Stimulated activated CD8-positive, alpha-beta memory T cell treated with anti-CD3 and anti-CD28 coated beads, Interleukin-15, amount 100 ng/mL, for 48 hours (primary cell): ENCODE measurements around the gene ARHGEF40.

Experiments used
- DNase-seq, 2 donors: peaks; one replicate each; pipeline ENCODE4 v3.0.0-alpha.2; 2020; ENCODE audit warnings: low read depth in 2 of 2

Gene ARHGEF40

DNA sequence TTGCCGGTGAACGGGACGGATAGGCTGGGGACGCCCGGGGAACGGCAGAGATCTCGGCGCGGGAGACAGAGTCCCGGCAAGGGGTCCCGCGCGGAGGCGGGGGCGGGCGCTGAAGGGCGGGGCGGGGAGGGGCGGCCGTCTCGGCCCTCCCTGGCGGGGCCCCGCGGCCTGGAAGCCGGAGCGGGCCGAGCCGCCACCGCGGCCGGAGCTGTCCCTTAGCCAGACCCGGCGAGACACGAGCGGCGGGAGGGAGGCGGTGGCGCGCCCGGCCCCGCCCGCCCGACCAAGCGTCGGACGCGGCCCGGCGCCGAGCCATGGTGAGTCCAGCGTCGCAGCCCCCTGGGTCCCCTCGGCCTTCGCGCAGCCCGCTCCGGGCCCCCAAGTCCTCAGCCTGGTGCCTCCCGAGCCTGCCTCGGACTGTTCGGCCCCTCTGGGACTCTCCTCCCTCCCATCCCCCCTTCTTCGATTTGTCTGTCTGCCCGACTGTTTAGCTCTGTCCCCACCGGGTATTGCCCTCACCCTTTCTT lies at the start of gene ARHGEF40:
ARHGEF40 (plus strand) TSS at position 222 of the 527 bp plus-strand sequence; CDS start at position 315, 93 bp downstream.
- no peak for DNase-seq

DNA sequence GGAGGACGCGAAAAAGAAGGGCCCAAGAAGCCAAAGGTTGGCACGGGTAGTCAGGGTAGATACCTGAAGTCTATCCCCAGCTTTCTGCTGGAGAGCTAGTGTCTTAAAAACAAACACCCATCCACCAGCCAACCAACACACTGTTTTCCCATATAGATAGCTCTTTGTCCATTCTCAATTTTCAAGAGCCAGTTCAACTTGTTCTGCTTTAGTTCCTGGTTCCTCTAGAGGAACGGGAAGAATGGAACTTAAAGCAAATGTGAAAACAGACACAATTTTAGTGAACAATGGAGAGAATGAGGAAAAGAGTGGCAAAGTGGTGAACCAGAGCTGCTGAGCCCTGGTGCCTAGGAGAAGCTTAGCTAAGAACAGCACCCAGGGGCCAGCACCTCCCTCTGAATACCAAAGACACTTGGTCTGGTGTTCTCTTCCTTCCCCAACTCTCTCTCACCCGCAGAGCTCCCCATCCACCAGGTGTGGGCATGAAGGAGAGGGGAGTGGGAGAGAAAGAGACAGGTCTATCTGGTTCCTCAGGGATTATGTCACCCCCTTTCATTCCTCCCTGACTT lies 49.0 kb upstream of the ARHGEF40 start:
- DNase-seq = no peak

DNA sequence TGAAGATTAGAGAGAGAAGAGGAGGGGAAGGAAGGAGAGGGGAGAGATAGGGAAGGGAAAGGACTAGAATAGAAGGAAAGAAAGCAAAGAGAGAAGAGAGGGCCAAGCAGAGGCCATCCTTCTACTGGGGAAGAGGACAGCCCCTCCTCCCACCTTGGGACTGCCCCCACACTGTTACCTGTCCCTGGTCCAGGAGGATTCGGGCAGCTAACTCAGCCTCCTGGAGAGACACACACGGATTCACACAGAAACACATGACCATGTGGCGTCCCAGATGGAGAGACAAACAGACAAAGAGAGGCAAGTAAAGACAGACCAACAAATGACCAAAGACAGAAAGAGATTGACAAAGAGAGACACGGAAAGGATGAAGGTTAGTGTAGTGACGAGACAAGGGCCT lies 47.4 kb upstream of the ARHGEF40 start:
- DNase-seq = no peak

DNA sequence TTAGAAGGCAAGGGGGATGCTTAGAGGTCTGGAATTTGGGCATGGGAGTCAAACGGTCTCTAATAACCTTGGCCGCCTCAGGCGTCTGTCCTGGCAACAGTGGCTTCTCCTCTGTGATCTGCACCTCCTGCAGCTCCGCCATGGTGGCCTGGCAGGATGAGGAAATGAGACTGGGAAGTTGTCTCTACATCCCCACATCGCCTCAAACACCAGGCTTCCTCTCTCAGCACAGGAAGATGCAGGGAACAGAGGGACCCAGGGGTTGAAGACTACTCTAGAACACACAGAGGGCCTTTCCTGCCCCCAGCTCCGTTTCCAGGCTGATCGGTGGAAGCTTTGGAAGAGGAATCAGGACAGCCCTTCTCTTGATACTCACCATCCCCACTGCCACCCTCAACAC lies 46.9 kb upstream of the ARHGEF40 start:
- no peak for DNase-seq

DNA sequence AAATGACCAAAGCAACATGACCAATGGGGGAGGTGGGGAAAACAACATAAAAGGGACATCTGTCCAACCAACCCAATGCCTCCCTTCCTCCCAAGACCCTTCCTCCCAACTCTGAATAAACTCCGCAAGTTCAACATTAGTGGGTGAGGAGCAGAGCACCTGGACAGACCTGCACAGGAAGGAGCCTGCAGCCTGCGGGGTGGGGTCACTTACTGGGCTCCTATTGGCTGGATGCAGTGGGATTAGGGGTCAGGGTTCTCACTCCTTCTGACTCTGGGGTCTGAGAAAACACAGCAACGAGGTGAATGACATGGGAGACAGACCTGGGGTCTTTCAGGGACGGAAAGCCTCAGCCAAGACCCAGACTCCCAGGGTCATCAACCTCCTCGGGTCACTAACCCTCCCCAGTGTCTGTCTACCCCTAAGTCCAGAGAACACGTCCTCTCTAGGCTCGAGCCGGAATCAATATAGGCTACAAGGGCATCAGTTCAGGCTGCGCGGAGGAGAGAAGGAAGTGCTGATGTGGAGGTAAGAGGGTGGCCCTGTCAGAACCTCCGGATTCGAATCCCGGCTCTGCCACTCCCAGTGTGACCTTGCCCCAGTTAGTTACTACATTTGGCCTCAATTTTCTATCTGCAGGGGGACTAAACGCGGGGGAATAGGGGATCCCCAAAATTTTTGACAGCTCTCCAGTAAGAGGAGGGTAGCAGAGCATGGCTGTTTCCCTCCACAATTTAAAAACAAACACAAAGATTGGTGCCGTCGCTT lies 46.1 kb upstream of the ARHGEF40 start:
- DNase-seq = no peak

DNA sequence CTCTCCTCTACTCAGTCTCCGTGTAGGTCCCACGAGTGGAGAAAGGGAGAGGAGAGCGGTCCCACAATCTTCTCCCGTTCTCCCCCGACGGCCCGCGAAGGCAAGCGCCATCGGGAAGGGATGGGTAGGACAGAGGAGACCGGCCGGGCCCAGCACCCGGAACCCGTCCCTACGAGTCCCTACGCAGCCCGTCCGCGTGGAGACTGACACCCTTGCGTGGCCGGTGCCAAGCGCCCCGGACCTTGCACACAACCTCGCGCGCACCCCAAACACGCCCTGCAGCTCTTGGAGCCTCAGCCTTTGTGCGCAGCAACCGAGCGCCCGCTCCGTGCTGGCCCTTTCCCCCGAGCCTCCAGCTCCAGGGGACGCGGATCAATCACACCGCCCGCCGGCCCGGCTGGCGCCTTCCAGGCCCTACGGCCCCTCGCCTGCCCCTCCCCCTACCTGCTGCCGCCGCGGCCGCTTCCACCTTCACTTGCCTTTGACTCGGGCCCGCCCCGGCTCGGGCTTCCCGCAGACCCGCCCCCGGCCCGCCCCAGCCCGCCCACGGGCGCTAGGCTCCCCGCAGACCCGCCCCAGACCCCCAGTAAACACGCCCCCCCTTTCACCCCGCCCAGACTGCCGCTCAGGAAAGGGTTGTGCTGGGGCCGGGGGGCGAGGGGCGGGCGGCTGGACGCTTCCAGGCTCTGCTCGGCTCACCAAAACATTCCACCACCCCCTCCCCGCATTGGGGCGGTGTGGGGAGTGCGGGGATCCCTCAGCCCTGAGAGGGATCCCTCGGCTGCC lies 45.3 kb upstream of the ARHGEF40 start, which contains the start of gene NDRG2:
NDRG2 (minus strand) TSS at position 477 of the 786 bp plus-strand sequence. CDS start 1,746 bp downstream, outside the sequence.
- peak; percentile 42 to 44 for DNase-seq

DNA sequence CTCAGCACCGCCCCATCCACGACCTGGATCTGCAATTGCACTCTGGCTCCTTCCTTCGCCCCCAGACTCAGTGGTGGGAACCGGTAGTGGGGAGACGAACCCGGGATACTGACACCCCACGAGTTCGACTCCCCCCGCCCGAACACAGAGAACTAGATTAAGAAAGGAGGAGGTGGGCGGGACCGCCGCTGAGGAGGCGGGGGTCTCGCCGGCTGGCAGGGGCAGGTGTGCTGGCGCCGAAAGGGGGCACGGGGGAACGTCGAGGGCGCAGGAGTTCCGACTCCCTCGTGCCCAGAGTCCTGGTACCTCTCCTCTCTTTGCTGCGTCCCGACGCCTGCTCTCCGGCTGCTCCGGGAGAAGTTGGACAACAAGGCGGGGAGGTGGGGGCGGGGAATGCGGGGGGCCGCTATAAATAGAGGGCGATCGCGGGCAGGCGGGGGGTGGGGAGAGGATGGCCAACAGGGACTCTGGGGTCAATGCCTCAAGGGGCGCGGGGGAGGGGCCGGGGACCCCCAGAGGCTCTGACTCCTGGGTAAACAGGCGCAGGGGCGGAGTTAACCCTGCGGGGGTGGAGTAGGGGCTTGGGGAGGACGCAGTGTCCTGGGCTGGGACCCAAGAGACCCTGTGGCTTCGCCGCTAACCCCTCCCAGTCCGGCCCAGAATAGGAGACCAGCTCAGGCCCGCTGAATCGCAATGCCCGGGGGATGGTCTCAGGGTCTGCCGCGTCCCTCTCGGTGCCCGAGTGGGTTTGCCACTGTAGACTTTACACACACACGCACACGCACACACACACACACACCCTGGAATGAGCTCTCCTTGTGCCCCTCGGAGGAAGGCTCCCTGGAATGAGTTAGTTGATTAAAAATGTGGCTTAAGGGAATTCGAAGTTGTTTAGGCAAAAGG lies 44.5 kb upstream of the ARHGEF40 start:
- no peak for DNase-seq

DNA sequence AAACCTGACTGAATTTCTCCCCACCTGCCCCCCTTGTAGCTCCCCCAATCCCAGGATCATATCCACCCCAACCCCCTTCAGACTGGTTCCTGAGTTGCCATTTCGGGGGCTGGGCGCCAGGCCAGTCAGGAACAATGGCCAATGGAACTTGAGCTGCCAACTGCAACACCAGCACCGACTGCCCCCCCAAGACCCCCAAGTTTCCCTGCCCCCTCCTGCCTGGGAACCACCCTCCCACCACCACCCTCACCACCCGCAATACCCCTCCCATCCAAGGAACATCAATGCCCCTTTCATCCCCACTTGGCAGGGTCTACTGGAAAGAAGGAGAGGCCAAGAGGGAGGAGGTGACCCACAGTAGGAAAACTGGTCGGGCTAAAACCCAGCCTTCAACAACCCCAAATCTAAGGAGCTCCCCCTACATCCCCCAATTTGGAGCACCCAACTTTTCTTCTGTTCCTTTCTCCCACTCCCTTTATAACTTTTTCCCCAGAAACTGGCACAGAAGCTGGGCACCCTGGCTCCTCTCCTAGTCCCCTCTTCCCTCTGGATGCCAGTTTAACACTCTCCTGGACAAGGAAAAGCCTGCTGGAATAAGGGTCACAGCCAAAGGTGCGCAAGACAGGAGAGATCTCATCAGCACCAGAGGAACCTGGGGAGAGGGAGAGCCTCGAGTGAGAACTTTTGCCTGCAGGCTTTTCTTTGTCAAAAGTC lies 43.7 kb upstream of the ARHGEF40 start:
- no peak for DNase-seq

DNA sequence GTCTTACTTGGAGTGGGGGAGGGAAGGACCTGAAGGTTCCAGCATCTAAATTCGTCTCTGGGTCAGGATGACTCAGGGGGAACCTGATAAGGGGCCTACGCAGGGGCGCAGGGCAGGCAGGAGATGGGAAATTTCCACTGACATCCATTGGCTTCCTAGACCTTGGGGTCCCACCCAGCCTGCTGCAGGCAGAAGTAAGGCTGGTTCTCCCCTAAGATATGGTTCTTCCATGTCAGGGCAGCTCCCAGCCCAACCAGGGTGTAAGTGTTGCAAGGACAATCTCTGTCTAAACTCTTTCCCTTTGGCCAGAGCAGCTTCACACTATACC lies 43.2 kb upstream of the ARHGEF40 start:
- DNase-seq = no peak

DNA sequence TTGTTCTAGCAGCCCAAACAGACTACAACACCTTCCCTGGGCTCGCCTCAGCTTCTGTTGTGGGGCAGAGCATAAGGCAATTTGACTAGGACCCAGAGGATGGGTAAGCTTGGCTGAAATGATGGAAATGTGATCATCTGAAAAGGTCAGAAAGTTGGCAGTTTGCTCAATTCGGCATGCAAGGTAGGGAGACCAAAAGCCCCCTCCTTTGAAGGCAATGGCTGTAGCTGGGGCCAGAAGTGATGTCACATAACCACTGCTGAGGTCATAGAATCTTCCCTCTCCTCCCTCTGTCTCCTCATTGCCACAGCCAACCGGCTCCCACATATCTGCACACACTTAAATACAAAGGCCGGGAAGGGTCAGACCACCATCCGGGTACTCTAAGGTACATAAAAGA lies 40.2 kb upstream of the ARHGEF40 start, which contains the start of gene TPPP2:
TPPP2 (plus strand) TSS at position 301 of the 400 bp plus-strand sequence. CDS start 365 bp downstream, outside the sequence.
- DNase-seq = no peak

DNA sequence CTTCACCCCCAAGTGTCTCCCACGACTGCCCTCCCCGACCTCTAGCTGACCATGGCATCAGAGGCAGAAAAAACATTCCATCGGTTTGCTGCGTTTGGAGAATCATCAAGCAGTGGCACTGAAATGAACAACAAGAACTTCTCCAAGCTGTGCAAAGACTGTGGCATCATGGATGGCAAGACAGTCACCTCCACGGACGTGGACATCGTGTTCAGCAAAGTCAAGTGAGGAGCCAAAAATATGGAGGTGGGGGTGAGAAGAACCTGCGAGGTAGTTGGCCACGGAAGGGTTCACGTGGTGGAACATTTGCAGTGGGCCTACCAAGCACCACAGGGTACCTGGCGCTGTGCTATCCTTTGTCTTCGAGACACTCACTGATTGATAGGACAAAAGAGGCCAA lies 39.6 kb upstream of the ARHGEF40 start:
- no peak for DNase-seq

DNA sequence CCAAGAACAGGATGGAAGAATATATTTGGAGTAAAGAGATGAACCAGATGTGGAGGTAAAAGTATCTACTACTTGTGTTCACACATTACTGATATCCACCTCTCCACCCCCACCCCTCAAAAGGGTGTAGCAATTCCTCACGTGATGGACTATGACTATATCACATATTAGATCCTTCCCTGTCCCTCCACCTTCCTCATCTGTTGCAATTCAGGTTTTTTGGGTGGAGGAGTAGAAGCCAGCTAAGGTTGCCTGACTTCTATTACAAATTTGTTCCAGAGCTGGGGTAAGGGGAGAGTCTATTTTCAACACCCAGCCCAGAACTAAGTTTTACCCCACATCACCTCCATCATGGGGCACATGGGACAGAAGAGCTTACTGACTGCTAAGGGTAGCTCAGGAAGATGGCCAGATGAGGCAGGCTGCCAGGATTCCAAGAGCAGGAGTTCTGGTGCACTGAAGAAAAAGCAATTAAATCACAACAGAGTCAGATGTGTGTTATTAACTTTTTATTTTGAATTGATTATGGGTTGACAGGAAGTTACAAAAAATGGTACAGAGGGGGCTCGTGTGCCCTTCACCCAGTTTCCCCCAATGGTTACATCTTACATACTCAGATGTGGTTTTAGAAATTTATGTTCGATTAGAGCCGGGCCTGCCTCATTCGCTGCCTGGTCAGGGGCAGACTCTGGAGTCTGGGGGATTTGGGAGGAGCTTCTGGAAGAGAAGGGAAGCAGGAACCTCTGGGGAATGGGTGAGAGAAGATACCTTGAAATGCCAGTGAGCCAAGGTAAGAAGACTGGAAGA lies 37.6 kb upstream of the ARHGEF40 start:
- no peak for DNase-seq

DNA sequence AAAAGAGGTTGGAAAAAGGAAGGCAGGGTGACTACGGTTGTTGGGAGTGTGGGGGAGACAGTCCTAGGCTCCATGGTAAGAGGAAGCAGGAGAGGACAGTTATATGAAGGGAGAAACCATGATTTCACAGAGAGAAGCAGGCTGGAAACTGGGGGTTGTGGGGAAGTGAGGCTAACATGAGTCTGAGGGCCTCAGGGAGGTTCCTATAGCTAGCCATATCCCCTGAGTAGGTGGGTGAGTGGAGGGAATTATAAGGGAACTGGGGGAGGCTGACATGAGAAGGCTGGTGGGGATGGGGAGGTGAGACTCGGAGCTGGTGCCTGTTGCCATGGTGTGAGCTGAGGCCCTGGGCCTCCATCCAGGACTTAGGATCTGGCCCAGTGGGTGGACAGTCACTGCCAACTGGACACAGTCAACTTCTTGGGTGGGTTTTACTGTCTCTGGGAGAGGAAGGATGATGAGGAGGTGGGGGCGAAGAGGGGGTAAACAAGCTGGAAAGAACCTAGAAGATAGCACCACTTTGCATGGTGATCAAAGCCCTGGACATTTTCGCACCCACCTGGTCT lies 36.9 kb upstream of the ARHGEF40 start:
- DNase-seq = no peak

DNA sequence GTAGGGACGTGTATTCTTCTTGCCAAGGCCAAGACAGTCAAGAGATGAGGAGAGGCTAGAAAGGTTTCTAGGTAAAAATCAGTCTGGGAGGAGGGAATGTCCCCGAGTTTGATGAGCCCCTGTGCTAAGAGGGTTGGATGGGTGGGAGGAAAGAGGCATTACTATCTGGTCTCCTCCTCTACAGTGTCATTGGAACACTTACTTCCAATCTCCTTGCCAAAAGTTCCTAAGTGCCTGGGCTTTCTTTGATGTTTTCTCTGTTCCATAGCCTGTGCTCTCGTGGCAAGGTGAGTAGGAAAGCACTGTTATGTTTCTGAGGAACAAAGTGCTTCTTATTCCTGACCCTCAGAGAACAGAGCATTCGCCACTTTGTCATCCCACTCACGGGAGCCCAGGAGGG lies 35.4 kb upstream of the ARHGEF40 start, which contains the start of gene RNASE13:
RNASE13 (minus strand) TSS at position 101 of the 400 bp plus-strand sequence. CDS start 519 bp downstream, outside the sequence.
- no peak for DNase-seq

DNA sequence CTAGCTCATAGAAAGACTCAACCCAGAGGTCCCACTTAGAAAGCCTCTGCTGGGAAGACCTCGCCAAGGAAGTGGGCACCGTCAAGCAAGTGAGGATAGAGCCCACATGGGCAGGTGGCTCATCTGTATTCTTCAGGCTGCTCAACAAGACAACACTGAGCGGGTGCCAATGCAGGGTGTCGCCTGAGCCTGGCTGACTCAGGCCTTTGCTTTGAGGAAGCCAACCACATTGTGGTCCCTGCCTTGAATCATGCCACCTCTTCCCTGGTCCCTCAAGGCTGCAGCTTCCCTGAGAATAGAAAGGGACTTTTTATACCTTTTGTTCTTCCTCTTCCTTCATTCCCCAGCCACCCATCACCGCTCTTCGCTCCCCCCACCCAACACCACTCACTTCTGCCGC lies 33.4 kb upstream of the ARHGEF40 start:
- DNase-seq = no peak

DNA sequence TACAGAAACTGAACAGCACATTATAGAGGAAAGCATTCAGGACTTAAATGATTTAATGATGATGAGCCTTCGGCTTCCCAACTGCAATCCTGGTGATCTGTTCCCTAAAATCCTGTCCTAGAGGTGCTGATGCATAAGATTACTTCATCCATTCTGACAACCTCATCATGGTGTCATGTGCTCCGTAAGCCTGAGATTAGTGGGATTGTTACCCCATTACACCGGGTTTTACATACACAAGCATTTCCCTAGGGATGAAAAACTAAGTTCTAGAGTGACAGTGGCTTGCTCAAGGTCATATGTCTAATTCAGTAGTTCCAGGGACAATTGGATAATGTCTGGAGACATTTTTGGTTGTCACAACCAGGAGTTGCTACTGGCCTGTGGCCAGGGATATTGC lies 32.9 kb upstream of the ARHGEF40 start:
- no peak for DNase-seq

DNA sequence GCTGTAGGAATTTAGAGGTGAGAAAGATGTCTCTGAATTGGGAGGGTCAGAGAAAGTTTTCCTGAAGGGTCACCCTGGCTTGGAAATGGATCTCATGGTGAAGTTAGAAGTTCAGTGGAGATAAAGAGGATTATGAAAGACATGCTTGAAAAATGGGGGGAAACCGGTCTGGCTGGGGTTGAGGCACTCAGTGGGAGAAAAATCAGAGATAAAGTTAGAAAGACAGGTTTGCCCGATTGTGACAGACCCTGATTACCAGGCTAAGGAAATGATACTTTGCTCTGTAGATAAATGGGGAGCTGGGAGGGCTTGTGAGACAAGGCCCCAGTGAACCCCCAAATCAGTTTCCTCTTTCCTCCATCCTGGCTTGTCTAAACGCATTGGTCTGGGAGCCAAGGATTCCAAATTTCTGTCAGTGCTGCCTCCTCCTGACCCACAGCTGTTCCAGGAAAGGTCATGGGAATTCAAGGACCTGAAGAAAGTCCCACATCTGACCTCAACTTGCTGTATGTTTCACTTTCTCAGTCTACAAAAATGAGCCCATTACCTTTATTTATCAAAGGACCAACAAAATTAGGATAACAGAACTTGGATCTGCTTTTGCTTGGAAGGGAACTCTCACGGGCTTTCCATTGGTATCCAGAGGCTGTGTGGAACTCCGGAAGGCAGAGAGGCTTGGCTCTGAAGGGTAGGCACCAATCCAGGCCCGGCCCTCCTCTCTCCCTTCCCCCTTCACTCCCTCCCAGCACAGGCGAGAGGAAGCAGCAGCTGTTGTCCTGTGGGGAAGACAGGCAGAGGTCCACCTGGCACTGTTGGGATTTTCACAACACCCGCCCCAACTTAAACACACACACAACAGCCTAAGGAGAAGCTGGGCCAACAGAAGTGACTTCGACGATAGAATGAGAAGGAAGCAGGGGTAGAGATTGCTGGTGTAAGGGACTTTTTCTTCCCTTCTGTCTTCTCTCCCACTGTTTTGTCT lies 31.4 kb upstream of the ARHGEF40 start:
- no peak for DNase-seq
